GM19372 (cell line): ENCODE measurements around the gene SPTLC1.
"Not testable (repeated sequence)": the region's sequence is repeated elsewhere in the genome, so short reads cannot be mapped to it uniquely, and the experiment has no call there.

ENCODE experiments used
- ATAC-seq: cut with Tn5 transposase; IDR thresholded peaks from one replicate; pipeline ENCODE4 v1.9.1; 2021; ENCODE audit warnings: mild to moderate bottlenecking, low read depth, moderate library complexity; ENCODE audit not compliant: unreplicated experiment

Gene SPTLC1

GRCh38 chr9:92036411-92036746 lies 78.8 kb downstream of the SPTLC1 start:
- ATAC-seq, result no peak

- no peak for ATAC-seq
Measured at GRCh38 chr9:92035687-92036410, 79.4 kb downstream of the SPTLC1 start.

- ATAC-seq, result no peak
Measured at GRCh38 chr9:92035146-92035545, 80.1 kb downstream of the SPTLC1 start.

GRCh38 chr9:92033991-92034390 lies 81.2 kb downstream of the SPTLC1 start:
- no peak for ATAC-seq

GRCh38 chr9:92033307-92033706 lies 81.9 kb downstream of the SPTLC1 start:
- ATAC-seq, result no peak

GRCh38 chr9:92032891-92033290 lies 82.3 kb downstream of the SPTLC1 start:
- no peak for ATAC-seq

- no peak for ATAC-seq
Measured at GRCh38 chr9:92030367-92030766, 84.8 kb downstream of the SPTLC1 start.

- ATAC-seq, result no peak
Measured at GRCh38 chr9:92029553-92029952, 85.7 kb downstream of the SPTLC1 start.

- no peak for ATAC-seq
Measured at GRCh38 chr9:92026206-92027002, 88.8 kb downstream of the SPTLC1 start.

- ATAC-seq, result not testable (repeated sequence)
Measured at GRCh38 chr9:92021785-92022541, 93.2 kb downstream of the SPTLC1 start.

GRCh38 chr9:92019658-92020057 lies 95.6 kb downstream of the SPTLC1 start:
- ATAC-seq, result no peak

GRCh38 chr9:92010705-92011536 lies 104.3 kb downstream of the SPTLC1 start:
- ATAC-seq, result no peak

- ATAC-seq, result not testable (repeated sequence)
Measured at GRCh38 chr9:92010253-92010652, 105.0 kb downstream of the SPTLC1 start.

- no peak for ATAC-seq
Measured at GRCh38 chr9:92008041-92008440, 107.2 kb downstream of the SPTLC1 start.

GRCh38 chr9:92004045-92004392 lies 111.2 kb downstream of the SPTLC1 start:
- ATAC-seq, result no peak

- no peak for ATAC-seq
Measured at GRCh38 chr9:92003308-92004044, 111.7 kb downstream of the SPTLC1 start.

GRCh38 chr9:92001948-92002347 lies 113.3 kb downstream of the SPTLC1 start:
- ATAC-seq, result not testable (repeated sequence)

- no peak for ATAC-seq
Measured at GRCh38 chr9:92001244-92001643, 114.0 kb downstream of the SPTLC1 start.

GRCh38 chr9:91995000-91995655 lies 120.1 kb downstream of the SPTLC1 start:
- ATAC-seq, result no peak
